Measurements from ENCODE around the gene CCNY.

DNA sequence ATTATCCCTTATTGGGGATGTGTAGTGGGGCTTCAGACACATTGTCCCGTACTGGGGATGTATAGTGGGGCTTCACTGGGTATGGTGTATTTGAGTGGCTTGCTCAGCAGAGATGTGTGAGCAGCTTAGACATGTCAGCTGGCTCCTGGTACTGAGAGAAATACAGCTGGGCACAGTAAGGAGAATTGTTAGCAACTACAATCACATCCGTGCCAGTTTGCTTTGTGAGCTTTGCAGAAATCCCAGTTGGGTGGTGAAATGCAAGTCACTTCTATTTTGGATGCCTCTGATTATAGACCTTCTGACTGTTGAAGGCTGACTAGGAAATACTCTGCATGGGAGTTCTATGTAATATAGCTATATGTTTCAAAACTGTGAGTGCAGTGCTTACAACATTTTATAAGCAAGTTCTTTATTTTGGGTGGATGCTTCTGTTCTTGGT, 10.8 kb downstream of the CCNY start:
- TF ChIP-seq POLR2AphosphoS5 (IDR thresholded peaks at IDR 0.05; ENCODE audit: borderline replicate concordance, low read depth, low read length) (no peak), EZH2 (IDR thresholded peaks at IDR 0.05) (no peak)
